HG02798 (cell line): ENCODE data around the gene SETD6.

Experiments used
- ATAC-seq: cut with Tn5 transposase; IDR thresholded peaks from one replicate; pipeline ENCODE4 v1.9.1; 2021; ENCODE audit warnings: mild to moderate bottlenecking; ENCODE audit not compliant: unreplicated experiment, poor library complexity

Gene SETD6

DNA sequence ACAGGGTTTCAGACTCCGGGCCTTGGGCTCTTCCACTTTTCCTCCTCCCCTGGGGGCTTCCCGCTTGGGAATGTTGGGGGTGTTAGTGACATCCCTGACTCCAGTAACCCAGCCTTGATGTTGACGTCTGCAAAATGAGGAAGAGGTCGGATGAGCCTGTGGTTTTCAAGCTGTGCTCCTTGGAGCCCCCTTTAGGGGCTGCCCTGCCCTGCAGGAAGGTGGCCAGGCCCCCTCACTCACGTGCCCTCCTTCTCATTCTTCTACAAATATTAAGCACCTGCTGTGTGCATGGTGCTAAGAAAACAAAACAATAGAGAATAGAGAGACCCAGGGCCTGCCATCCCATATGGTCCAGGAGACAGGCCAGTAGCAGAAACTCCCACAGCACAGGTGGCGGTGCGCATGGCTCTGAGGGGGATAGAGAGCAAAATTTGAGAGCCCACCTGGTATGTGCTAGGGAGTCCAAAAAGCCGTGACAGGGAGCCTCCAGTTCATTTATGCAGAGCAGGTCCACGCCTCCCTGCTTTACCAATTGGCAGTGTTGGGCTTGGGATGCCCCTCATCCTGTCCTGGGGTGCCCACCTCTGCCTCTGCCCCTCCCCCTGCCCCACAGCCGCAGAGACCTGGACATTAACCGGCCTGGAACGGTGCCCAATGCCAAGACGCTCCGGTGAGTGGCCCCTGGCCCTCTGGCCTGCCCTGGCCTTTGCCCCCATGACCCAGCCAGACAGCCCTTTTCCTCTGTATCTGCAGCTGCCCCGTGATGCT lies 7.9 kb upstream of the SETD6 start:
- ATAC-seq = no peak

DNA sequence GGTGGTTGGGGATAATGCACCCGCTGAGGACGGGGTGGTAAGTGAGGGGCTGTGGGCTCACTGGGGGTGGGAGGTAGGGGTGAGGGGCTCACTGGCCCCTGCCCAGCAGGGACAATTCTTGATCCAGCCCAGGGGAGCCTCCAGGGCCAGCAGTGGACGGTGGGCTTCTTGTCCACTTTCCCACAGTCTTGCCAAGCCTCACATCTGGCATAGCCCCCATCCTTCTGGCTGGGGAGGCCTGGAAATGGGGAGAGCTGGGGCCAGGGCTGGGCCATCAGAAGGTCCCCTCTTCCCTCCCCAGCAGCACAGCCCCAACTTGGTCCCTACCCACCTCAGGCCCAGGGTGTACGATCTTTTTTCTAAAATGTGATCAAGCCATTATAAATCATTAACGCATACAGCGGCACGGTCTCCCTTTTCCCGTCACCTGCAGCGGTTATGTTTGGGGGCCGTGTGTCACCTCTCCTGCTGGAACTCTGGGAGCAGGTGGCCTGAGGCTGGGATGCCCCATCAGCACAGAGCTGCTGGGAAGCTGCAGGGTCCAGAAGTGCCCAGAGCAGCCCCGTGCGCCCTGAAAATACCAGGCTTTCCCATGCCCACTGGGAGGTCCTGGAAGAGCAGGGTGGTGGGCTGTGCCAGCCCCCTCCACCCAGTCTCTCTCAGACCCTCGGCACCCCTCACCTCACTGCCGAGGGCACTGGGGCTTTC lies 7.2 kb upstream of the SETD6 start:
- no peak for ATAC-seq

DNA sequence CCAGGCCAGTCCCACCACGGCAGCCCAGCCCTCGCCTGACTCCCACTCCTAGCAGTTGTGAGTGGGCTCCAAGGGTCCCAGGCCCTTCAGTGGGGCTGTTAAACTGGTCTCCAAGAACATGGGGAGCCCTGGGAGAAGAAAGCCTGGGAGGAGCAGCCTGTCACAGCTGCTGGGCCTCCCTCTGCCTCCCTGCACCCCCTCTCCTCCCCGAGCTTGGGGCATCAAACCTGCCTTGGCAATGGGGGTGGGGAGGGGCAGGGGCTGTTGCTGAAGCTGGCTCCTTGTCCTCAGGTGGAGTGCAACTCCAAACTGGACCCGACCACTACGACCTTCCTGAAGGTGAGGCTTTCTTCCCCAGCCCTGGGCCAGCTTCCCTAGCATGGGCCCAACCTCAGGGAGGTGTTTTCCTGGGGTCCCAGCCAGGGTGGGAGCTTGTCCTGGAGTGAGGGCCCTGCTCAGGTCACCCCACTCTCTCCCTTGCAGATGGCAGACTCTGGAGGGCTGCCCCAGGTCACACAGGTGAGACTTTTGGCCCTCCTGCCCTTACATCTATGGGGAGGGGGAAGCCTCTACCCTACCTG lies 6.6 kb upstream of the SETD6 start:
- ATAC-seq = no peak

DNA sequence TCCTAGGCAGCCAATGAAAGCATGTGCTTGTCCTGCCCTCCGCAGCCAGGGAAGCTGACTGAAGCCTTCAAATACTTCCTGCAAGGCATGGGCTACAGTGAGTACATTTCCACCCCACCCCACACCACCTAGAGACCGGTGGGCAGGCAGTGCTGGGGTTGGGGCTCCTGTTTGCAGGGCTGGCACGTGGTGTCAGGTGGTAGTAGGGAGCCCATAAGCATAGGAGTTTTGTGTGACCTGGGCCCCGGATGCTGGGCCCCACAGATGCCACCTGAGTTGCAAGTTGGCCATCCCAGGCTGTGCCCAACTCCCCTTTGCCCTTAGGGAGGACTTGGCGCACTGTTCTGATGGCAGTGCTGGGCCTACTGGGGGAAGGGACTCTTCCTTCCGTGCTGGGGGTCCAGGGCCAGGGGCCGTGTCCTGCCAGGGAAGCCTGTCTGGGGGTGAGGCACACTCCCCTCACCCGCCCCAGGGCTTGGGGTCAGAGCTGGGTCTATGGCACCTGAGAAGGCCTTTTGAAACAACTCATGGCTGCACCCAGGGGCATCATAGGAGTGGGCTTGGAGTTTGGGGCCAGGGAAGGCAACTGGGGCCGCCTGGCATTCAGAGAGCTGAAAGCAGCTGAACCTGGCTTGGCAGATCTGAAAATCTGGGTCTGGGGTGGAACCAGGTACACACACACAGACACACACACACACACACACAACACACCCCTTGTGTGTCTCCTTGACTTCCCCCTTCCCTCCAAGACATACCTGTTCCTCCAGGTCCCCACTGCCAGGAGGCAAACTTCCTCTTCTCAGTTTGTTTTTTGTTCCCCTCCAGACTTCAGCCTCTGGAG lies 5.8 kb upstream of the SETD6 start:
- no peak for ATAC-seq

DNA sequence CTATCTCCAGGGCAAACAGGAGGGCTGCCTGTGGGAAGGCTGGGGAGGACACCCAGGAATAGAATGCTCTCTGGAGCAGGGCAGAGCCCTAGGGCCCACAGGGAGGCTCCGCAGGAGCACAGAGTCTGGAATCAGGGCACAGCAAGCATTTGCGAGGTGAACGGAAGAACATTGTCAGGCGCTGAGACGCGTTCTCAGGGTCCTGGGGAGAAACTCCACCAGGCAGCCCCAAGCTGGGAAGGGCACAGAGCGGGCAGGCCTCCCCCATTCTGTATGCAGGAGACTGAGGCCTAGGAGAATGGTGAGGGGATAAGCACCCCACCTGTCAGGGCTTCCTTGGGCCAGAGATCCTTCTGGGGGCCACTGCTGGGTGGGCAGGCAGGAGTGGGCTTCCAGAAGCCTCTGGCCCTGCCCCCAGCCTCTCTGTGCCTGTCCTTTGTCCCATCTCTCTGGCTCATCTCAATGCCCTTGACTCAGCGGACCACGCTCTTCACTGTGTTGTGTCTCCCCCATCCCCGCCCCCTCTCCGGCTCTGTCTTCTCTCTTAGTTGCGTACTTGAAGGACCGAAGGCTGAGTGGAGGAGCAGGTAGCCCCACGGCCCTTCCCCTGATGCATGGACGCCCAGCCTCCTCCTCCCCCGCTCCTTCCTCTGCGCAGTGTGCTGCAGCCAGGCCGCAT lies 5.1 kb upstream of the SETD6 start:
- no peak for ATAC-seq

DNA sequence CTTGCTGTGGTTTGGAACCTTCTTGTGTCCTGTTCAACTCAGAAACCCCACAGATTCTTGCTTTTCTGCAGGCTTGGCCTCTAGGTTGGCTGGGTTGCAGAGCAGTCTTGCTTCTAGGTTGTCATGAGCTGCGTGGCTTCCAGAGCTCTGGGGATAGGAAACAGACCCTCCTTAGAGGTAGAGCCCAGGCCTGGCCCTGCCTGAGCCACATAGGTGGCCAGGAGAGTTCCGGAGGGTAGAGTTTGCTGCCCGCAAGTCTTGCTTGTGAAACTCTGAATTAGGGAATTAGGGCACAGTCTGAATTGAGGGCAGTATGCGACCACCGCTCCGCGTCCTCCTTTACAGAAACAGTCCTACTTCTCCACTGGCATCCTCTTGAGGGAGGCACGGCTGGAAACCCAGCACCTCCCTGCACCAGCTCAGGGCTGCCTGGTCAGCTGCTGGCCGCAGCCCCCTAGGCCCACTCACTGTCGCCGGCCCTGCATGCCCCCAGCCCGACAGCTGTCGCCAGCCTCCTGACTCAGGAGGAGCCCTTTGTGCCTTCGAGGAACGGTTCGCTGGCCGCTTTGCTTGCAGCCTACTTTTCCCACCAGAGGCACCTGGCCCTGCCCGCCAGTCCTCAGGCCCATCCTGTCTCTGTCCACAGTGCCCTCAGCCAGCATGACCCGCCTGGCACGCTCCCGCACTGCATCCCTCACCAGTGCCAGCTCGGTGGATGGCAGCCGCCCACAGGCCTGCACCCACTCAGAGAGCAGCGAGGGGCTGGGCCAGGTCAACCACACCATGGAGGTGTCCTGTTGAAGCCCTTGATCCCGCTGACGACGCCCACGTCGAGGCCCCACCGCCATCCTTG lies 4.3 kb upstream of the SETD6 start:
- no peak for ATAC-seq

DNA sequence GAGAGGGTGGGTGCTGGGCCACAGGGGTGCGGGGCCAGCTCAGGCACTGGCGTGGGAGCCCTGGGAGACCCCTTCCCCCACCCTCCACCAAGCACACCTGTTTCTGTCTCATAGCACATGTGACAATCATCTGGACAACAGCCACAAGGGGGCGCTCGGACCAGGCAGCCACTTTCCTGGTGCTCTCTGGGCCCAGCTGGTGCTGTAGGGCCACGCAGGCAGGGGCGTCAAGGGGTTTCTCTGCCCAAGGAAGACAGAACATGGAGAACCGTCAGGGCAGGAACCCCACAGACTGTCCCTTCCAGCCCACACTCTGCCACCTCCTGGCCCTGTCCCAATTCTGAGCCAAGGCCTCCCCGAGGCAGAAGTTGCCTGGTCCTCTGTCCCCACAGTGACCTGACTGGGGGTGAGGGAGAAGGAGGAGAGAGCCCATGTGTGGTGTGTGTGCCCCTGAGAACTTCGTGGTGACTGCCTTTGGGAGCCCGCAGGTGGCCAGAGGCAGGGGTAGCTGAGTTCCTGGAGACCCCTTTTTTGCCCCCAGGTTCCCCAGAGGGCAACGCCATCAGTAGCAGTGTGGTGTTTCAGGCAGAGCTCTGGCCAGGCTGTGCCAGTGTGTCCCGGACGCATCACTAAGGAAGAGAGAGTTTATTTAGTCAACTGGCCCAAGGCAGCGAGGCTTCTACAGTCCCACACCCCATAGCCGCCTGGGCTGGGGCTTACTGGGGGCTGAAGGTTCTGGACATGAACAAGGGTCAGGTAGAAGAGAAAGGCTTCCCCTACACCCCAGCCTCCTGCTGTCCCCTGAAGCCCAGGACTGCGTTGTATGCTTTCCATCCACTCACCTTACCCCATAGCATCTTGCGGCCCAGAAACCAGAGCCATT lies 3.1 kb upstream of the SETD6 start:
- peak; percentile 39 for ATAC-seq

DNA sequence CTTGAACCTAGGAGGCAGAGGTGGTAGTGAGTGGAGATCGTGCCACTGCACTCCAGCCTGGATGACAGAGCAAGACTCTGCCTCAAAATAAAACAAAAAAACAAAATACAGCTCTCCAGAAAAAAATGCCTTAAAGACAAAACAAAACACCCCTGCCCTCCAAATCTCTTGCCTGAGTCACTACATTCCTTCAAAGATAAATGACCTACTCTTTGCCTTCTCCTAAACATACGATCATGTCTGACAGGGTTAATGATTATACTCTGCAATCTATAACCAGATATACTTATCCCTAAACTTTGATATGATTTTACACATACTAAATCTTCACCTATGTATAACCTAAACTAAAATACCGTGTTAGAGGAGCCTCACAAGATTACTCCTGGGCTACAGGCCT lies 1.4 kb upstream of the SETD6 start:
- ATAC-seq = no peak

DNA sequence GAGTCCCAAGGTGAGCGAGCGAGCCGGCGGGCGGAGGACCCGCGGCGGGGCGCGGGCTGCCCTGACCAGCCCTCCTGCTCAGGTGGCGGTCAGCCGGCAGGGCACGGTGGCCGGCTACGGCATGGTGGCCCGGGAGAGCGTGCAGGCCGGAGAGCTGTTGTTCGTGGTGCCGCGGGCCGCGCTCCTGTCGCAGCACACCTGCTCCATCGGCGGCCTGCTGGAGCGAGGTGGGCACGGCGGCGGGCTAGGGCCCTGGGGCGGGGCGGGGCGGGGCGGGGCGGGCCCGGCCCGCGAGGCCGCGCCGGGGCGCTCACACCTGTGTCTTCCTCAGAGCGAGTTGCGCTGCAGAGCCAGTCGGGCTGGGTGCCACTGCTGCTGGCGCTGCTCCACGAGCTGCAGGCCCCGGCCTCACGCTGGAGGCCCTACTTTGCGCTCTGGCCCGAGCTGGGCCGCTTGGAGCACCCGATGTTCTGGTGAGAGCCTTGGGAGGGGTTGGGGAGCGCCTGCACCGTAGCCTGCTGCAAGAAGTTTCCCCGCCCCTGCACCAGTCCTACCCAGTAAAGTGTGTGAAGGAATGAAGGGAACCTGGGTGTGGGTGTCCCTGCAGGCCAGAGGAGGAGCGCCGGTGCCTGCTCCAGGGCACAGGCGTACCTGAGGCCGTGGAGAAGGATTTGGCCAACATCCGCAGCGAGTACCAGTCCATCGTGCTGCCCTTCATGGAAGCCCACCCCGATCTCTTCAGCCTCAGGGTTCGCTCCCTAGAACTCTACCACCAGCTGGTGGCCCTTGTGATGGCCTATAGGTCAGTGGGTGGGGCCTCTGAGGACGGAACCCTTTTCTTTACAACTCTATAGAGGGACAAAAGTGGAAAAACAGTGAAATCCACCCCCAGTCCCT lies 802 bp downstream of the SETD6 start:
- peak; percentile 28 for ATAC-seq

DNA sequence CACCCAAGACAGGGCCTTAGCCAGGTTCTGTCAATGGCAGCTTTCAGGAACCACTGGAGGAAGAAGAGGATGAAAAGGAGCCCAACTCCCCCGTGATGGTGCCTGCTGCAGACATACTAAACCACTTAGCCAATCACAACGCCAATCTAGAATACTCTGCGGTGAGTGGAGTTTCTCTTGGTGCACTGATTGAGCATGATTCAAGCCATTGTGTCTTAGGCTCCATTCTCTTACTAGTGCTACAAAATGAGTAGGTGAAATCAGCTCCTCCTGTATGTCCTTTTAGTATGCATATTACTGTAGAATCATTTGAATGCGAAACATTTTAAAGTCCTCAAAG lies 1.4 kb downstream of the SETD6 start:
- ATAC-seq = no peak

DNA sequence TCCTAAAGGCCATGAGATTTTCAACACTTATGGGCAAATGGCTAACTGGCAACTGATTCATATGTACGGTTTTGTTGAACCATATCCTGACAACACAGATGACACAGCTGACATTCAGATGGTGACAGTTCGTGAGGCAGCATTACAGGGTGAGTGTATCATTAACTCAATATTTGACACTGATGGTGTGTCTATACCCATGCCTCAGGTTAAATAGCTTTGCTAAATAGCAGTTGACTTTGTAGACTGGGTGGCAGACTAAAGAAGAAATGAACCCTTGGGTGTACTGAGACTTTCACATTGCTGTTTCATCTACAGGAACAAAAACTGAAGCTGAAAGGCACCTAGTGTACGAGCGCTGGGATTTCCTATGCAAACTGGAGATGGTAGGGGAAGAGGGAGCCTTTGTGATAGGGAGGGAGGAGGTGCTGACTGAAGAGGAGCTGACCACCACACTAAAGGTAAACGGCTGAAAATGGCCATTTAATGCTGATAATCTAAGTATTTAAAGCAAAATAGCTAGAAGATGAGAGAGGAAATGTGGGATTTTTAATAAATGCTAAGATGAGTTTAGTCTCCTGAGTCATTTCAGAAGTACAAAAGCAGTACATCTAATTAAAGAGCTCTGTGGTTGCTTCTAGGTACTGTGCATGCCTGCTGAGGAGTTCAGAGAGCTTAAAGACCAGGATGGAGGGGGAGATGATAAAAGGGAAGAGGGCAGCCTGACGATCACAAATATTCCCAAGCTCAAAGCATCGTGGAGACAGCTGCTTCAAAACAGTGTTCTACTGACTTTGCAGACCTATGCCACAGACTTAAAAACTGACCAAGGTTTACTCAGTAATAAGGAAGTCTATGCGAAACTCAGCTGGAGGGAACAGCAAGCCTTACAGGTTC lies 3.0 kb downstream of the SETD6 start:
- ATAC-seq = peak; percentile 42

DNA sequence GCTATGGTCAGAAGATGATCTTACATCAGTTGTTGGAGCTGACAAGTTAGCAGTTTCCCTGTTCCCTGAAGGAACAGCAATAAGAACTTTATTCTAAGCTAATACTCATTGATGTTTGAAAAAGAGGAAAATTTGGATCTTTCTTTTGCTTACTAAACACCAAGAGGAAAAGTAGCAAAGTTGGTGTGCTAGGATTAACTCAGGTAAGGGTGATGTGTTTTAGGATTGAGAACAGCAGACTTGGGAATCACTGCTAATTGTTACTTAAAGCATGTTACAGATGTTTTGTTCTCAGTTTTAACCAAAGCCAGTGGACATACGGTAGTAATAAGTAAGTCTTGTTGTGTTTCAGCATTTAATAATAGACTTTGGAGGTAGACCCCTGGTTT lies 3.7 kb downstream of the SETD6 start:
- ATAC-seq = no peak

DNA sequence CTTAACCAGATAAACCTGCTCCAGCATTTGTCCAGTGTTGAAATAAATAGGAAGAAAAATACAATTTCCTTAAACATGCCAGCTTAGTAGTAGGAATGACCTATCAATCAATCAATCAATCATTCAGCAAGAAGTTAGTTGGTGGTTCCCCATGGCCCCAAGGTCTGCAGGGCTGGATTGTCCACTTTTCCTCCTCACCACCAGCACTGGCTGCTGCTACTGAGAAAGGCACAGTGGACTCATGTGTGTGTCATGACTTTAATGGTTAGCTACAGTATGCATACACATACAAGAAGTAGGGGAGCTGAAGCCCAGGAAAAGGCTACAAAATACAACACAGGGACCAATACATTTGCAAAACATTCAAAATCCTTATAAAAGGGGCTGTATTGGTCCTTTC lies 4.4 kb downstream of the SETD6 start:
- ATAC-seq = no peak

DNA sequence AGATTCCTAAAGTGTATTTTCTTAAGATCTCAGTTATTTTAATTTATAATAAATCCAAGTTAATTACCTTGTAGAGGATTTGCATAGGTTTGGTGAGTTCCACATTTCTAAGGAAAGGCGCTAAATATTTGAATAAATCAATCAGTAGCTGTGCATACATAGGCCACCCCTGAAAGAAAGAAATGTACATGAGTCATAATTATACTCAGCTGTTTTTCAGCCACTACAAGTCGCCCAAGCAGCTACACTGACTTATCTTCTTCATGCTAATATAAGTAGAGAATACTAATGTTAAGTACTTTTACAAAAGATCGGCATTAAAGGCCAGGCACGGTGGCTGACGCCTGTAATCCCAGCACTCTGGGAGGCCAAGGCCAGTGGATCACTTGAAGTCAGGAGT lies 14.9 kb downstream of the SETD6 start:
- ATAC-seq = no peak

DNA sequence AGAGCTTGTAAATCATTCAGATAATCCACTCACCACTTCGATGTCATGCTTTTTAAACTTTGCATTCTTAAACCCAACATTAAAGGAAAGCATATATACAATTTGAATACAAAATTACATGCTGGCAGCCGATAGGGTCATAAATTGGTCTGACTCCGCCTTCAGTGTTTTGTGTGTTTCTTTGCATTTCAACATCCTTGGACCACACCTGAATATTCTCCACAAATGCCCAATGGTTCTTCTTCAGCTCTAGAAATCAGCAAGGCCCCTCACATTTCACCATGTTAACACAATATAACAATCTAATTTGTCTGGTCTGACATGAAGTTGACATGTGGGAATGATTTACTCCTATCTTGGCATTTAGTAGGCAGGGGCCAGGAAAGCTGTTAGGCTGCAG lies 17.1 kb downstream of the SETD6 start:
- ATAC-seq = no peak

DNA sequence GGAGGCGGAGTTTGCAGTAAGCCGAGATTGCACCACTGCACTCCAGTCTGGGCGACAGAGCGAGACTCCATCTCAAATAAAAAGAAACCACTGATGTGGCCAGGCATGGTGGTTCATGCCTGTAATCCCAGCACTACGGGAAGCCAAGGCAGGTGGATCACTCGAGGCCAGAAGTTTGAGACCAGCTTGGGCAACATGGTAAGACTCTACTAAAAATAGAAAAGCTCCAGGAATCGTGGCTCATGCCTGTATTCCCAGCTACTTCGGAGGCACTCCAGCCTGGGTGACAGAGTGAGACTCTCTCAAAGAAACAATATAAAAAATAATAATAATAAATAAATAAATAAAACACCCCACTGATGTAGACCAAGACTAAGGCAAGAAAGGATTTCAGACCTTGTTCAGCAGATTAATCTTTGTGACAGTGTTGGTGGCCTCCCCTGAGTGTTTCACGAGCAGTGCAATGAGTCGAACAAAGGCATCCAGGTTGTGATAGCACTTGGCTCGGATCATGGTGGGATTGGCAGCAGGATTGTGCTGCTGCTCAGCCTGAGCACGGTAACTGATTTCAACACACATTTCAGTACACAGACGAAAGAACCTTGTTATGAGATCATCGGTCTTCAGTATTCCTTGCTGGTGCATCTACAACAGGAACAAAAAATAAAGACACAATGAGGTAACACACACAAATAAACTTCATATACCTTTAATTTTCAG lies 18.6 kb downstream of the SETD6 start:
- ATAC-seq = no peak
